Fibroblast of lung (primary cell): ENCODE data around the gene ADH6.

Experiments
- EZH2 ChIP-seq: IDR thresholded peaks from 2 replicates; pipeline ENCODE4 v1.5.1; 2012; ENCODE audit warnings: low read length, control low read depth, mild to moderate bottlenecking; ENCODE audit errors: missing control alignments
- TF ChIP-seq, protein P1 (sequence below), 2 donors: IDR thresholded peaks in 1 of 2; conservative IDR thresholded peaks in 1 of 2; 1 replicate in 1 of 2; 2 replicates in 1 of 2; pipeline ENCODE4 v1.5.1; 2011 to 2012; ENCODE audit warnings: low read length in 2 of 2, control low read depth in 1 of 2, inconsistent platforms in 1 of 2, low read depth in 1 of 2, mild to moderate bottlenecking in 1 of 2

DNA sequence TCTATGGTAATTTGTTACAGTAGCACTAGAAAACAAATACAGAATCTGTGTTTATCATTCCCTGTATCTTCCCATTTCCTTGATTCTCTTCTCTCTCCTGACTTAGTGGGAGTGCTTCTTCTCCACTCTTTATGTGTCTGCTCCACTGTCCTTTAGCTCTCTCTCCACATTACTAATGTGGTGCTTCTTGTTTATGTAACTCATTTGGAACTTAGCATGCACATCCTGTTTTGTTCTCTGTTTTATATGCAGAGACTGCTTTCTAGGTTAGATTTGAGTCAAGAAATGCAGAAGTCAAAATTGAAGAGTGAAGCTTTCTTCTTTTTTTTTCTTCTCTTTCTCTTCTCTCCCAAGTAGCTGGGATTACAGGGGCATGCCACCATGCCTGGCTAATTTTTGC lies 45.9 kb upstream of the ADH6 start:
- TF ChIP-seq, protein P1, sequence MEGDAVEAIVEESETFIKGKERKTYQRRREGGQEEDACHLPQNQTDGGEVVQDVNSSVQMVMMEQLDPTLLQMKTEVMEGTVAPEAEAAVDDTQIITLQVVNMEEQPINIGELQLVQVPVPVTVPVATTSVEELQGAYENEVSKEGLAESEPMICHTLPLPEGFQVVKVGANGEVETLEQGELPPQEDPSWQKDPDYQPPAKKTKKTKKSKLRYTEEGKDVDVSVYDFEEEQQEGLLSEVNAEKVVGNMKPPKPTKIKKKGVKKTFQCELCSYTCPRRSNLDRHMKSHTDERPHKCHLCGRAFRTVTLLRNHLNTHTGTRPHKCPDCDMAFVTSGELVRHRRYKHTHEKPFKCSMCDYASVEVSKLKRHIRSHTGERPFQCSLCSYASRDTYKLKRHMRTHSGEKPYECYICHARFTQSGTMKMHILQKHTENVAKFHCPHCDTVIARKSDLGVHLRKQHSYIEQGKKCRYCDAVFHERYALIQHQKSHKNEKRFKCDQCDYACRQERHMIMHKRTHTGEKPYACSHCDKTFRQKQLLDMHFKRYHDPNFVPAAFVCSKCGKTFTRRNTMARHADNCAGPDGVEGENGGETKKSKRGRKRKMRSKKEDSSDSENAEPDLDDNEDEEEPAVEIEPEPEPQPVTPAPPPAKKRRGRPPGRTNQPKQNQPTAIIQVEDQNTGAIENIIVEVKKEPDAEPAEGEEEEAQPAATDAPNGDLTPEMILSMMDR (conservative IDR thresholded peaks at IDR 0.05 in 1 of 2, IDR thresholded peaks at IDR 0.05 in 1 of 2; ENCODE audit: low read depth in 1 of 2, low read length in 2 of 2), result no peak
- no peak for TF ChIP-seq EZH2
